Activated CD8-positive, alpha-beta memory T cell treated with anti-CD3 and anti-CD28 coated beads, Interleukin-2, amount 50 U/mL, for 1 hour (primary cell): Measurements from ENCODE around the gene IFNW1.
"Not testable (repeated sequence)": the region's sequence is repeated elsewhere in the genome, so short reads cannot be mapped to it uniquely, and the experiment has no call there.

ENCODE experiments used
- DNase-seq: peaks from one replicate; pipeline ENCODE4 v3.0.0-alpha.2; 2020; ENCODE audit errors: extremely low read depth

Gene IFNW1

DNA sequence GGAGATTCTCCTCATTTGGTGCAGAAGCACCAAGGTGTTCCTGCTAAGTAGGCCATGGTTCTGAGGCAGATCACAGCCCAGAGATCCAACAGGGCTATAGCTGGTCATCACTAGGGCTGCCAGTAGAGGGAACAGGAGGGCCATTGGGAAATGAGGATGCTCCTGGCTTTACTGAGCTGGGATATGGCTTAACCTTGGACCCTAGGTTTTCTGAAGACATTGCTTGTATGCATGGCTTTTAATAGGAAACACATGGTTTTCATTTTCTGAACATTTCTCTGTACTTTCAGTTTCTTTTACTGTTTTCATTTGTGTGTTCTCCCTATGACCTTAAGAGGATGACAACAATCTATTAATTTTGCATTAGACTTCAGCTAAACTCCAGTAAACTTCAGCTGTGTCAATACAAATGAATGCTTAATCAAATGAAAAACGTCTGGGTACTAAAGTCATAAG is at the start of gene IFNW1:
TSS of gene IFNW1 (minus strand) at position 406 of the 456 bp plus-strand sequence. CDS start at position 144, 262 bp downstream.
- no peak for DNase-seq

- DNase-seq: not testable (repeated sequence)
These were observed 45.9 kb upstream of the IFNW1 start, which contains the start of gene IFNA4 for GRCh38 chr9:21187487-21187886. Gene IFNA4 (minus strand): TSS chr9:21187587. CDS start chr9:21187531, 56 bp downstream.

GRCh38 chr9:21182810-21183736 is 41.4 kb upstream of the IFNW1 start:
- not testable (repeated sequence) for DNase-seq

DNA sequence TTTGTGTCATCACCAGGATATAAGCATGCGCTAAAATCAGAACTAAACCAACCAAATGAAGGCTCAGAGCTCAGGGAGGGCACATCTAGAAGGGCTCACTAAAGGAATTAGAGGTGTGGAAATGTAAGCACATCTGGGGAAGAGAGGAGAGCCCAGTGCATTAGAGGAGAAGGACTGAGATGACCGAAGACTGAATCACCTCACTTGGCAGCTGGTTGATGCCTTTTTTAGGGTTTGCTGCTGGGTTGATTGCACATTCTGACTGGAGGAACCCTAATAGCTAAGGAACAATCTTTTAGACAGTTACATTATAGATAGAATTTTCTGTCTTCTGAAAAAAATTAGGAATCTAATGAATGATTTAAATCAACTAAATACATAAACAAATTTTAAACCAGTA is 33.0 kb upstream of the IFNW1 start:
- DNase-seq: no peak

DNA sequence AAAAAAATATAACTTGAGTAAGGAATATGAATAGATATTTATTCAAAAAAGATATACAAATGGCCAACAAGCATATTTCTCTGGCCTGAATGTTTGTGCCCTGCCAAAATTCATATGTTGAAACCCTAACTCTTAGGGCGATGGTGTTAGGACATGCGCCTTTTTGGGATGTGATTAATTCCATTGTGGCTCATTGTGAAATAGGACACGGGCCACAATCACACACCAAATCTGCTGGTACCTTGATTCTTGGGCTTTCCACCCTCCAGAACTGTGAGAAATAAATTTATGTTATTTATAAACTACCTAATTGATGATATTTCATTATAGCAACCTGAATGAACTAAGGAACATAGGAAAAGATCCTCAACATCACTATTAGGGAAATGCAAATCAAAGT is 30.5 kb upstream of the IFNW1 start:
- no peak for DNase-seq

- DNase-seq: no peak
These were observed 29.7 kb upstream of the IFNW1 start for GRCh38 chr9:21171351-21171750.

- not testable (repeated sequence) for DNase-seq
These were observed 24.9 kb upstream of the IFNW1 start, which contains the start of gene IFNA21 for GRCh38 chr9:21166560-21166959. Gene IFNA21 (minus strand): TSS chr9:21166660. CDS start chr9:21166612, 48 bp downstream.

DNA sequence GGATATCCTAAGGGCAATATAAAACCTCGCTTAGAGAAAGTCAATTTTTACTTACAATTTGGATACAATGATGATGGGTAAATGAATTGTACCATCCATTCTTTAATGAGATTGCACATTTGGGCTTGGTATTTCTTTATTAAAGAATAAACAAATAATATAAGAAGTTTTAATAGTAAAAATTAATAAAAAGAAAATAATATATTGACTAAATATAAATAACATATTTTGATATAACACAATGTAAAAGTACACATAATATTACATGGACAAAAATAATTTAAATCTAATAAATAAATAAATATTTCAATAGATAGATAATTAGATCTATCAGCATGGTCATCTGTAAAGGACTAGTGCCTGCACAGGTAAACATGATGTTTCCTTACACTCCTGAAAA is 23.9 kb upstream of the IFNW1 start:
- no peak for DNase-seq

GRCh38 chr9:21160178-21160577 is 18.5 kb upstream of the IFNW1 start:
- no peak for DNase-seq

- no peak for DNase-seq
These were observed 13.9 kb upstream of the IFNW1 start for GRCh38 chr9:21155501-21155900.

DNA sequence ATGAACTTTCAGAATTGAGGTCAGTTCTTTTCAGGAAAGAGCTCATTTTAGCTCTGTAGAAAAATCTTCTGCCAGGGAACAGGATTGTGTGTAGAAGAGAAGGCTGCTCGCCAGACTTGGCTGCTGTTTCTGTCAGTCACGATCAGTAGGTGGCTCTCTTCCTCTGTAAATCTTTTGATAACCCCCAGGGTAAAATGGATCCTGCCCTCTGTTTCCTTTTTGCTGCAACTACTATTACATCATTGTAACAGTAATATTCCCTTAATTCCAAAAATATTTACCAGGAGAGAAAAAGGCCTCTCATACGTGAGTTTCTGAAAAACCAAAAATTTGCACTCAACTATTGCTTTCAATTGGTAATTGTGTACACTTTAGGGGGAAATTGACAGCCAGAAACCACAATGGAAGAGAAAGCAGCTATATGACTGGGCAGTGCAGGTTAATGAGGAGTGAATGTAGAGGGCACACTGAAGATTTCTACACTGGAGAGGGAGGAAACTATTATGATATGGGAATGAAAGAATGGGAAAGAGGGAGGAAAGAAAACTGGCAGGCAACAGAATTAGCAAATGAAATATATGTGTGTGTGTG is 12.5 kb upstream of the IFNW1 start:
- no peak for DNase-seq

DNA sequence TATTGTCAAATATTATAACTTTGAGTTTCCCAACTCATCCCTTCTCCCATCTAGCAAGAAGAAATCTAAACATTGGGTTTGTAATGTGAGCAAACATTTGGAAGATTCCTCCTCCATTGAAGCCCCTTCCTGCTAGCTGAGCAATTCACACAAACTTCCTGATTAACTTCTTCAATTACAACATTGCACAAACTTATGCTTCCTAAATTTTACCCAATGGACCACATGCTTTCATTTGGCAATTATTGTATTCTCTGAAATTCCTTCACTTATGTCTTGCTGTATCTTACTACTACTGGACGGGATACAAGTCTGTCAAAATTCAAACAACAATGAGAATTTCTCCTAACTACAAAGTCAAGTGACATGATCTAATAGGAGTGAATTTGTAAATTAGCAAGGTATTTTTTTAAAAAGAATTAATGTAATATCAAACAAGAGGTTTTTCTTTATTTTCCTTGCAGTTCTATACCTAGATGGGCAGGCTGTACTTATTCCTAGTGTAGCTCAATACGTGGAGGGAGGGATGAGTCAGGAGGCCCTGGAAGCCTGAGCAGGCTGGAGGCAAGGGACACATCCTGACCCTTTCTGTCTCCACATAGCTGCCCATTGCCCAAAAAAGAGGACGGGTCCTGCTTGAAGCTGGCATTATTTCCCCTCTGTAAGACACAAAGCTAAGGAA is 11.8 kb upstream of the IFNW1 start:
- DNase-seq: no peak

DNA sequence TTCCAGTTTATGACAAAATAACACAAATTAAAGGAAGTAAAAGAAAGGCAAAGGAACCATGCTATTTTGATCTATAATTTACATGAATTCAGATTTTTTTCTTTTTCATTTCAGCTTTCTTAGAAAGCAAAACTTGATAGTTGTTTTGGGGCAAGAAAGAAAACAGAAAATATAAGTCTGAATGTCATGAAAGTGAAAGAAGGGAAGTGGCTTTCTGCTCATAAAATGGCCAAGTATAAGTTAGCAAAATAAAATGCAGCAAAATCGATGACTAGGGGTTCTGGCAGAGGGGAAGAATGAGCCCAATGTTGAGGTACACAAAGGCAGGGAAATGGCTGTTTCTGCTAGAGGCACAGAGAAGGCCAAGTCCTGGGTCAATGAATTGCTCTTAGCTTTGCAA is 3.0 kb upstream of the IFNW1 start:
- no peak for DNase-seq

DNA sequence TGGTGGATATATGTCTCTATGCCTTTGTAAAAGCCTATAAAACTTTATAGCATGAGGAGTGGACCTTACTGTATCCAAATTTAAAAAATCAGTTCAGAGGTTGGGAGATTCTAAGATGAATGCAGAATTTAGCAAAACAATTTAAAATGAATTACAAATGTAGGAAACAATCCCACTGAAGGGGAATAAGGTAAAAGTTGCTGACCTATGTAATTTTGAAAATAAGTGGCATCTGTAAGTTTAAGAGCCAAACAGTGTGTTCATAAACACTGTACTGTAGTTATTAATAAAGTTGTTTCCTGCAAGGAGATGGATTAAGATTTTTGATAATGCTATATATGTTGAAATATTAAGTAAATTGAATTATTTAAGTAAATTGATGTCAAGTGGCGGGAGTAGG is 4.6 kb downstream of the IFNW1 start:
- no peak for DNase-seq

GRCh38 chr9:21135736-21136135 is 5.9 kb downstream of the IFNW1 start:
- DNase-seq: no peak

- not testable (repeated sequence) for DNase-seq
These were observed 13.4 kb downstream of the IFNW1 start for GRCh38 chr9:21128186-21128585.

- DNase-seq: no peak
These were observed 19.9 kb downstream of the IFNW1 start for GRCh38 chr9:21121595-21122251.

DNA sequence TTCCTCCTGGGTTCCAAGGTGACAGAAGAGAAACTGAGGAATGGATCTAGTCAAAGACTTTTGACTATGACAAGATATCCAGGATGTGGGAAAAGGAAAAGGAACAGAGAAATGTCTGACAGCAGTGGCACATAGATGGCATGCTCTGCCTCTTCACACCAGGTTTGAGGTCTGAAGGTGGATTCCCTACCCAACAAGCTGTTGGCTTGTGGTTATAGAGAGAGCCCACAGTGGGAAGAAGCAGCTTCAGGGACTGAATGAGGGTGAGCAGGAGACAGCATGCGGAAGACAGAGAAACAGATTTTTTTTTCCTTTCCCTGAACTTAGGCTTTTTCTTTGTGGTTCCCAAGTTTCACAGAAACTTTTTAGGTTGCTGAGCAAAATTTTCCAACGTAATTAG is 20.6 kb downstream of the IFNW1 start:
- DNase-seq: no peak

GRCh38 chr9:21119093-21119770 is 22.4 kb downstream of the IFNW1 start:
- no peak for DNase-seq

GRCh38 chr9:21114311-21114710 is 27.3 kb downstream of the IFNW1 start:
- no peak for DNase-seq
